ENCODE data around the gene MEG3. TPM values are rescaled to one million over a fixed set of nuclear protein-coding genes. Genes with fewer than 3 reads are reported as not detected.

MEG3 gene
- total RNA-seq, 2 donors from 2014 or later = not detected

GRCh38 chr14:100836311-100836805, 10.4 kb downstream of the MEG3 start:
- Mint-ChIP-seq H3K9me3 (no peaks in the 10 kb centered on the region), H3K27ac (no peak overlapping the region), H3K36me3 (no peaks in the 10 kb centered on the region)
- no peak for ATAC-seq
- DNase-seq (ENCODE audit: low spot score in 2 of 2) = no peak

- no peak for DNase-seq (ENCODE audit: low spot score in 2 of 2)
- no peaks in the 10 kb centered on the region for H3K36me3 Mint-ChIP-seq
- no peak overlapping the region for H3K27ac Mint-ChIP-seq
- no peaks in the 10 kb centered on the region for H3K9me3 Mint-ChIP-seq
- ATAC-seq = no peak
Observed at GRCh38 chr14:100836941-100837804, 11.3 kb downstream of the MEG3 start.

GRCh38 chr14:100837805-100838350, 12.0 kb downstream of the MEG3 start:
- Mint-ChIP-seq H3K9me3 (no peaks in the 10 kb centered on the region), H3K27ac (no peak overlapping the region), H3K36me3 (no peaks in the 10 kb centered on the region)
- DNase-seq (ENCODE audit: low spot score in 2 of 2) = no peak
- ATAC-seq = no peak

DNA sequence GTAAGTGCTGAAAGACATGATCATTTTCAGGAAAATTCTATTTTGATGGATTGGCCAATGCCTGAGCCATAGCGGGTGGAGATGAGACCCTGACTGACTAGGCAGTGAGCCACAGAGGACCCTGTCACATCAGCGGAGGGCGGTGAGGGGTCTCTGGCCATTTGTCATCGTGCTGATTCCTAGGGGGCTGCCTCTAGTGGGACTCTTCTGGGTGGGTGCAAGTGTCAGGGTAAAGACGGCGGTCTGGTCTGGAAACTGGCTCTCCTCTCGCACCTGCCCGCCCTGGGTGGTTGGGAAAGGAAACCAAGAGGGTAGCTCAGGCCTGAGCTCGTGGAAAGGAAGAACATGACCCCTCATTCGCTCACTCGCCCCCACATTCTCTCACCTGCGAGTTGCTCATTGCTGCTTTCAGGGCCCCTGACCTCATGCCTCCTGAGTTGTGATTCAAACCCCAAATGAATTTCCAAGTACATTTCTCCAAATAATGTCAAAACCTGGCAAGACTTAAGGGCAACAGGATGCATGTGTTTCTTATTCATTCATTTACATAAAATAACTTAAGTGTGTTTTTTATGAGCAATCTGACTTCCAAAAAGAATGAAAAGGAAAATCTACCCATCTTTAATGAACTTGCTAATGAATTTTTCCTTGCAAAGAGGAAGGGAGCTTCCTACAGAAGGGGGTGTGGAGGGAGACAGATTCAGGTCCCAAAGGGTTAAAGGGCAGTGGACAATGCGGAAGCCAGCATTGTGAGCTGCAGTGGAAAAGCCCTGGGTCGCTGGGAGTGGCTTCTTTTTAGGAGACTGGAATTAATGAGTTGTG, 12.8 kb downstream of the MEG3 start:
- Mint-ChIP-seq H3K9me3 (no peaks in the 10 kb centered on the region), H3K27ac (no peak overlapping the region), H3K36me3 (no peaks in the 10 kb centered on the region)
- DNase-seq (ENCODE audit: low spot score in 2 of 2) (no peak), ATAC-seq (no peak)

GRCh38 chr14:100839315-100839585, 13.3 kb downstream of the MEG3 start:
- ATAC-seq (no peak), DNase-seq (ENCODE audit: low spot score in 2 of 2) (no peak)
- H3K27ac Mint-ChIP-seq = no peak overlapping the region
- no peaks in the 10 kb centered on the region for H3K36me3 Mint-ChIP-seq
- H3K9me3 Mint-ChIP-seq = no peaks in the 10 kb centered on the region

- no peaks in the 10 kb centered on the region for H3K9me3 Mint-ChIP-seq
- DNase-seq (ENCODE audit: low spot score in 2 of 2) (no peak), ATAC-seq (no peak)
- H3K36me3 Mint-ChIP-seq = no peaks in the 10 kb centered on the region
- no peak overlapping the region for H3K27ac Mint-ChIP-seq
Observed at GRCh38 chr14:100839681-100840111, 13.8 kb downstream of the MEG3 start.

- Mint-ChIP-seq H3K27ac (no peak overlapping the region), H3K9me3 (no peaks in the 10 kb centered on the region), H3K36me3 (no peaks in the 10 kb centered on the region)
- no peak for DNase-seq (ENCODE audit: low spot score in 2 of 2)
- ATAC-seq = no peak
Observed at GRCh38 chr14:100840286-100841065, 14.6 kb downstream of the MEG3 start.

DNA sequence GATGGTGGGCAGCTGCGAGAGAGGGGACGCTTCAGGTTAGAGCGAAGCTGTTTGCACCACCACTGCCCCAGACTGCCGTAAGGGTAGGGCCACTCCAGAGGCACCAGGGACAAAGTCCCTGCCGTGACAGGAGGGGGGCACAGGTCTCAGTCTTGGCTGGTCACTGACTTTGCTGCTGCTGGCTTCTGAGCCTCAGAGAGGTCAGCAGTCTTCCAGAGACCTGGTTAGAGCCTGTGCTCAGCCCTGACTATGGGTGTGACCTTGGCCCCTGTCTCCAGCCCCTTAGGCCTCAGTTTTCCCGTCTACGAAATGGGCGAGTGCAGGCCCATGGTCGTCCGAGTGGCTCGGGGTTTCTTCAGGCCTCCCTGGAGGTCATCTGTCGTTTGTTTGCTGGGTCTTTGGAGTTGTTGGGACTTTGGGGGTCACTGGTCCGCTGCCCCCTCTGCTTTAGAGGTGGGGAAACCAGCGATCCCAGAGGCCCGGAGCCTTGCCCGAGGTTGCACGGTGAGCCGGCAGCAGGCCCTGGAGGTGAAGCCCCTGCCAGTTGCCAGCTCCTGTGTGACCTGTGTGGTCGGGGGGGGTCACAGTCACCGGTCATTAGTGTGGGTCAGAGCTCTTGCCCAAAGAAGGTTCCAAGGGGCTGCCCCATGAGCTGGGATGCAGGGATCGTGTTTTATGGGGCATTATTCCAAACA, 15.3 kb downstream of the MEG3 start:
- Mint-ChIP-seq H3K9me3 (no peaks in the 10 kb centered on the region), H3K36me3 (no peaks in the 10 kb centered on the region), H3K27ac (no peak overlapping the region)
- no peak for ATAC-seq
- DNase-seq (ENCODE audit: low spot score in 2 of 2) = no peak

DNA sequence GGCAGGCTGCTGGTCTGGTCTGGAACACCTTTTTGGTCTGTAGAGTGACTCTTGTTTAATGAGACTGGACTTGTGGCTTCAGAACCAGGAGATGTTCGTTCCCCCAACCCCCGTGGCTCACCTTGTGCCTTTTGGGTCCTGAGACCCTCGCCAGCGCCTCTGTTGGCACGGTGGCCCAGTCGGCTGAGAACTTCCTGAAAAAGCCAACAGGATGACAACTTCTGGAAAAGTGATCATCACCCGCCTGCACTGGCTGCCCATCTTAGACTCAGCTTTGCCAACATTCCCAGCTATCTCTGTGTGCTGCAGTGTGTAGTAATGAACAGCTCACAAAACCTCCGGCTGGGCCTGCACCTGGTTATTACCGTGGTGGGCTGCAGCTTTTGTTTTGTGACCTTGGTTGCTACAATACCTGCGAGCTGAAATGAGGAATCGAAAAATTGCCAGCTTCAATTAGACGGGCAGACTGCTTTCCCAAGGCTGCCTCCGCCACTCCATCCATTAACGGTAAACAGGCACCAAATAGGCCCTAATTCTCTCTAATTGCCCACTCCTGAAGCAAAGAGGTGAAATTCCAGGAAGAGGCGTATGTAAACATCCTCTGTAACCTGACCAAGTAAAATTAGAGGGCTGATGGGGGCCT, 16.0 kb downstream of the MEG3 start:
- Mint-ChIP-seq H3K9me3 (no peaks in the 10 kb centered on the region), H3K36me3 (no peaks in the 10 kb centered on the region), H3K27ac (no peak overlapping the region)
- no peak for DNase-seq (ENCODE audit: low spot score in 2 of 2)
- ATAC-seq = no peak

DNA sequence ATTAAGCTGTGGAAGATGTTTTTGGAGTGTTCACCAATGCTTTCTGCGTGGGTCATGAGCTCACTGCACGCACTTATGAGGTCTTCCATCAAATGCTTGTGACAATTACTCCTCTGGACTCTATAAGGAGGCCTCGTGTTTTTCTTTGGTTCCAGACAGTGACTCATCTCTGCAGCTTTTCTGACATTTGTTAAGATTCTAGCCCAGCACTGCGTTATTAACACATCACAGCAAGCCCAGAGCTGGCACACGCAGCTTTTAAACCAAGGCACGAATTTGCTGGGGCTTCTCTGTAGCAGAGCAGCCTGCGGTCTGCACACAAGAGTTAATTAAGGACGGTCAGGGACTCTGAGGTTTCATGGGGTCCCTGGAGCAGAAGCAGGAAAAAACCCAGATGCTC, 16.9 kb downstream of the MEG3 start:
- Mint-ChIP-seq H3K36me3 (no peaks in the 10 kb centered on the region), H3K27ac (no peak overlapping the region), H3K9me3 (no peaks in the 10 kb centered on the region)
- ATAC-seq (no peak), DNase-seq (ENCODE audit: low spot score in 2 of 2) (no peak)

- H3K27ac Mint-ChIP-seq = peak overlapping the region in 1 of 2 donors; percentile 46
- DNase-seq (ENCODE audit: low spot score in 2 of 2) (no peak), ATAC-seq (peak in 1 of 2 donors; percentile 64)
- no peaks in the 10 kb centered on the region for H3K36me3 Mint-ChIP-seq
- H3K9me3 Mint-ChIP-seq = no peaks in the 10 kb centered on the region
Observed at GRCh38 chr14:100844082-100844408, 18.1 kb downstream of the MEG3 start.

DNA sequence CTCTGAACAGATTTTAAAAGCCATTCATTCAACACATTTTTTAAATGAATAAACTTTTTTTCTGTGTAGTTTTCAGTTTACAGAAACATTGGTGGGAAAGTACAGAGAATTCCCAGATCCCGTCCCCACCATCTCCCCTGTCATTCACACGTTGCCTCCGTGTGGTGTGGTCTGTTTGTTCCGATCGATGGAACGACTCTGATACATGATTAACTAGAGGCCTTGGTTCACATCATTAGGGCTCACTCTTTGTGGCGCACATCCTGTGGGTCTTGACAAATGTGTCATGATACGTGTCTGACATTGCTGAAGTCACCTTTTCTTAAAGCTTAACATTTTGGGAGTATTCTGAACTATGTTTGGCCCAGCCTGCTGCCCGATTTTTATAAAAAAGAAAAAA, 18.5 kb downstream of the MEG3 start:
- H3K36me3 Mint-ChIP-seq = no peaks in the 10 kb centered on the region
- peak overlapping the region in 1 of 2 donors; percentile 46 for H3K27ac Mint-ChIP-seq
- ATAC-seq (no peak), DNase-seq (ENCODE audit: low spot score in 2 of 2) (no peak)
- no peaks in the 10 kb centered on the region for H3K9me3 Mint-ChIP-seq

DNA sequence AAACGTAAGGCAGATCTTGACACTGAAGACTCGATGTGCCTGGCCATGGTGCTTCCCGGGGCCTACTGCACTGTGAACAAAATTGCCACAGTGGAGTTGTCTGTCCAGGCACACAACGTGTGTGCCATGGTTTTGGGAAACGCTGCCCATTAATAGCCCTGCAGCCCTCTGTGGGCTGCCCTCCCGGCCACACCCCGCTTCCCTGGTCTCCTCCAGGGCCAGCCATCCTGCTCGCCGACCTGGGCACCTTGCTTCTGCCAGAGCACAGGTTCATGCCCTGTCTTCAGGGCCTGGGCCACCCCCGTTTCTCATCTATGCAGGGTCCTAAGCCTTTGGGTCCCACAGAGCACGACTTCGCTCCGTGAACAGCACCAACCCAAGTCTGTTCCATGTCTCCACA, 18.9 kb downstream of the MEG3 start:
- Mint-ChIP-seq H3K9me3 (no peaks in the 10 kb centered on the region), H3K36me3 (no peaks in the 10 kb centered on the region), H3K27ac (no peak overlapping the region)
- ATAC-seq = no peak
- no peak for DNase-seq (ENCODE audit: low spot score in 2 of 2)

DNA sequence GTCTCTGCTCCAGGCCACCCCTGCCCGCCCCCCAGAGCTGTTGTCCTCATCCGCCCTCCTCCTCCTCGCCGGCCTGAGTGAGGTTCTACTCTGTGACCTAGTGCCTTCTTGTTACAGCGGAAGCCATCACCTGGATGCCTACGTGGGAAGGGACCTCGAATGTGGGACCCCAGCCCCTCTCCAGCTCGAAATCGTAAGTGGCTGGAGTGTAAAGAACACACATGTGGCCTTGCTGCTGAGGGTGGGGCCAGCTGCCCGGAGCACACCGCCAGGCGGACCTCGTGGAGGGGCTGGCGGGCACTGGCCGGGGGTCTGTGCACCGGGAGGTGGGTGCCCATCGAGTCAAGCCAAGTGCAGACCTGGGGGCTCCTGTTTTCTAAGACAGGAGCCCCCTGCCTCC, 19.4 kb downstream of the MEG3 start:
- Mint-ChIP-seq H3K9me3 (no peaks in the 10 kb centered on the region), H3K27ac (peak overlapping the region in 1 of 2 donors; percentile 18), H3K36me3 (no peaks in the 10 kb centered on the region)
- ATAC-seq (no peak), DNase-seq (ENCODE audit: low spot score in 2 of 2) (no peak)

DNA sequence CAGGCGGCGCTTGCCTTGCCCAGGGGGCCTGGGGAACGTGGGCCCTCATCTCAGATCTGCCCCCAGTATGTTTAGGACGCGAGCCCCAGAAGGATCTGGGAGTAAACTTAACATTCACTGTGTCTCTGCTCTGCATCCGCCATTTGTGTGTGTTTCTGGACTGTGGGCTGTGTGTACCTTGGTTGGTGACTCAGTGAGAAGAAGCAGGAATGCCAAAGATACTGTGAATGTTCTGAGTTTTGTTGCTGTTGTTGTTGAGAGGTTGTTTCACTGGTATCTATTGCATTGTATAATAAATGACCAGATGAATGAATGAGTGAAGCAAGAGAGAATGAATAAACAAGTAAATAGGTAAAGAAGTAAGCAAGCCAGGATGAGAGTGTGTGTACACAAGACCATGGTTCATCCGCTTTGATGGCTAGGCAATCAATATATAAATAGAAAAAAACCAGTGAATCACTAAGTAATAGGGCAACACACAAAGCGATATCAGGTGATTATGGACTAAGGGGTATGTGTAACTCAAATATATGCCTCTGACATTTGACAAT, 20.5 kb downstream of the MEG3 start:
- ATAC-seq (no peak), DNase-seq (ENCODE audit: low spot score in 2 of 2) (no peak)
- Mint-ChIP-seq H3K27ac (no peak overlapping the region), H3K36me3 (no peaks in the 10 kb centered on the region), H3K9me3 (no peaks in the 10 kb centered on the region)

Data from activated naive CD4-positive, alpha-beta T cell treated with anti-CD3 and anti-CD28 coated beads, Interleukin-2, amount 50 U/mL, for 72 hours (primary cell).